ENCODE data around the gene MICAL1.

GRCh38 chr6:109486068-109486467 lies 30.5 kb upstream of the MICAL1 start:
- TF ChIP-seq EP300 (IDR thresholded peaks at IDR 0.05; ENCODE audit: borderline replicate concordance) (no peak), TCF12 (IDR thresholded peaks at IDR 0.05; ENCODE audit: low read depth) (no peak), USF1 (IDR thresholded peaks at IDR 0.05) (no peak), TEAD4 (IDR thresholded peaks at IDR 0.05) (no peak), TAF1 (IDR thresholded peaks at IDR 0.05; ENCODE audit: low read depth) (no peak), FOXM1 (IDR thresholded peaks at IDR 0.05; ENCODE audit: borderline replicate concordance, low read depth) (no peak), REST (IDR thresholded peaks at IDR 0.05; ENCODE audit: low read depth) (no peak), MAX (IDR thresholded peaks at IDR 0.05) (no peak), CEBPB (IDR thresholded peaks at IDR 0.05) (no peak), ZBTB7A (IDR thresholded peaks at IDR 0.05; ENCODE audit: low read depth) (no peak), RAD21 (IDR thresholded peaks at IDR 0.05; ENCODE audit: low read depth) (no peak)

Measured in Ishikawa (cell line).